ENCODE measurements around the gene ZNF546.
"Not testable (repeated sequence)": the region's sequence is repeated elsewhere in the genome, so short reads cannot be mapped to it uniquely, and the experiment has no call there.

ZNF546 gene

DNA sequence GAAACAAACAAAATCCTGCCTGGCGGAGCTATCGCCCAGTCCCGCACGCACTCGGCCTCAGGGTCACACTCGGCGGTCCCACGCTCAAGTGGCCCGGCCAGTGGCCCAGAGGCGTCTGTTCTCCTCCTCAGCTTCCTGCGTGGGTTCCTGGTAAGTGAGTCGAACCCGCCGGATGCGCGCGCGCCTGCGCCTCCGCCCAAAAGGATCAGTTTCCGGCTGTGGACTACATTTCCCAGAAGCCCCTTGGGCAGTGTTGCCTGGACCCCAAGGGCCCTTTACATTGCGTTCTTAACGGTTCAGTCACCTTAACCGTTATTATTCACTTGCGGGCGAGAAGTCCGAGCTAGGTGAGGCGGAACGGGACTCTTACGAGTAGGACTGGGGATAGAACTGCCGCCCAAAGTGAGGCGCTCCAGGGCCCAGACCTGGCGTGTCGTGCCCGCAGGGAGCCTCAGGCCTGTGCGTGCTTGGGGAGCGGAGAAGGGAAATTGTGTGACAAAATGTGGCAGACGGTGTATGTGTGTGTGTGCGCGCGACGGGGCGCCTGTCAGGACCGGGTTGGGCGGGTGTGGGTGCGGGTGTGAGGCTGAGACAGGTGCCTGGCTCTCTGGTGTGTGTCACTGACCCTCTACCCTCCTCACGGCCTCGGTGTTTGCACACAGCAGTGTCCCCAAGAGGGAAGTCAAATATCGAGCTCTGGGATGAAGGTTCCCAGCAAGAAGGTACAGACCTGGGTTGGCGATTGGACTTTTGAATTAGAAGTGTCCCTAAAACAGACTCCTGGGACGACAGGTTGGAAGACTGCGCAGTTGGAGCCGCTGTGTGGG lies at the start of gene ZNF546:
Gene ZNF546, plus strand, starts transcription at position 250 of the 827 bp plus-strand sequence. CDS start 1,267 bp downstream, outside the sequence.
- DNase-seq: peak; percentile 92

DNA sequence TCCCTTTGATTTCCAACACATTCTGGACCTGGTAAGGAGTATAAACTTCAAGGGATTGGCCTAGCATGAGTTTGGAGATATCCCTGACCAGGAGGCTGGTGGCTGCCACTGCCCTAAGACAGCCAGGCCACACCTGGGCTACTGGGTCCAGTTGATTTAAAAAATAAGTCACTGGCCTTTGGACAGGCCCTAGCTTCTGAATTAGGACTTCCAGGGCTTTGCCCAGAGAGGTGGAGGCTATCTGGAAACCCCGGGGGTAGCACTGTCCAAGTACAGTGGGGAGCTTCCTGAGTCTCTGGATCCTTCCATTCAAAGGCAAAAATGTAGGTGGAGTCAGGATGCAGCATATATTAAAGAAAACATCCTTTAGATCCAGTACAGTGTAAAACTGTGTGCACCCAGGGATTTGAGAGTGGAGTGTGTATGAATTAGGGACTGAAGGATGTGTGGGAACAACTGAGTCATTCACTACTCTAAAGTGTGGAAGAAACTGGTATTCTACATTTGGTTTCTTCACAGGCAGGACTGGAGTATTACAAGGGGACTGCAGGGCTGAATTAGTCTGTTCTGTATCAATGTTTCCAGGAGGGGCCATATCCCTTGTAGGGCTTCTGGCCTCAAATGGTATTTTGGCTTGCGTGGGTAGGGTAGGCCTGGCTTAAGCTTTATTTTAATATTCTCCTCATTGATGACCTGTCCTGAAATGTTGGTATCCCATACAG lies 47.7 kb upstream of the ZNF546 start:
- DNase-seq: no peak

DNA sequence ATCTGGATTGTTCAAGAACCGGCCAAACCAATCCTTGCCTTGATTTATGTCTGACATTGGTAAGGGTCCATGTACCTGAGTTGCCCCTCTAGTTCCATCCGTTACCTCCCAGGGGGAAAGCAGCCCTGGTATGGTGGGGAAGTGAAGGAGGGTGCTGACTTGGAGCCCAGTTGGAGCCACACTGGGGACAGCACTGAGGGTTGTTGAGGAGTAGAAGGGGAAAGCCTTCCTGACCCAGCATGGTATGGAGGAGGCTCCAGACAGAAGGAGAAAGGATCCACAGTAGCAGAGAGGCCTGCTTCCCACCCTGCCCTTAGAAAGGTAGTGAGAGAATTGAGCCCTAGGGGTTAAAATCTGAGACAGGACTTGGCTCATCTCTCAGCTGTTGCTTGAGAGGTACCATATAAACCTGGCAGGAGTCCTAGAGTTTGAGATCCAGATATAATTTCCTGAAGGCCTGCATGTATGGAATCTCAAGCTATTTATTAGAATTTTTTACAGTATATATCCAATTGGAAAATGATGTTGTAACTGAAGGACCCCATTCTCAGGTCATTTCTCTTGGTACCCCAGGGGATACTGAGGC lies 45.7 kb upstream of the ZNF546 start:
- no peak for DNase-seq

DNA sequence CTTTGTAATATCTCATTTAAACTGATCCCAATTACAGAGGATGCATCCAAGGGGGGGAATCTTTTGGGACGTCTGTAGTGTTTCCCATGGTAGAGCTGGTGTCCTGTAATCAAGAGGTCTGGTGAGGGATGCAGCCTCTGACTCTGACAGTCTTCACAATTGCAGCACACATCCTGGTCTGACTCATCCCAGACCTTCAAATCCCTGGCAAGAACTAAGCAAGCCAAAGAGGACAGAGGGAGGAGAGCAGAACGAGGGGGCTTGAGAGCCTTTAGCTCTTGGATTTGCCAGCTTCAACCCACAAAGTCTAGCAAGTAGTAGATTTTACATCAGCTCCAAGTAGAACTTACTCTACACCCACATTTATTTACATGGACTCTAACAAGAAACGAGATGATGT lies 45.2 kb upstream of the ZNF546 start:
- DNase-seq: no peak

- no peak for DNase-seq
These were observed 42.9 kb upstream of the ZNF546 start for GRCh38 chr19:39953915-39954314.

- DNase-seq: not testable (repeated sequence)
These were observed 39.0 kb upstream of the ZNF546 start for GRCh38 chr19:39957886-39958285.

DNA sequence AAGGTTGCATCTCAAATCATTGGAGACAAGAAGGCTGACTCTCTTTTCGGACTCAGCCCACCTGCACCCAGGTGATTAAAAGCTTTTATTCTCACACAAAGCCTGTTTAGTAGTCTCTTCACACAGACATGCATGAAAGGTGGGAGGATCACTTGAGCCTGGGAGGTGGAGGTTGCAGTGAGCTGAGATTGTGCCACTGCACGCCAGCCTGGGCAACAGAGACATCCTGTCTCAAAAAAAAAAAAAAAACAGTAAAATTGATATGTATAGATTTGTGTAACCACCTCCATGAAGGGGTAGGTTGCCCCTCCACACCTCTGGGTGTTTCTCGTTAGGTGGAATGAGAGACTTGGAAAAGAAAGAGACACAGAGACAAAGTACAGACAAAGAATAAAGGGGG lies 37.9 kb upstream of the ZNF546 start:
- not testable (repeated sequence) for DNase-seq

DNA sequence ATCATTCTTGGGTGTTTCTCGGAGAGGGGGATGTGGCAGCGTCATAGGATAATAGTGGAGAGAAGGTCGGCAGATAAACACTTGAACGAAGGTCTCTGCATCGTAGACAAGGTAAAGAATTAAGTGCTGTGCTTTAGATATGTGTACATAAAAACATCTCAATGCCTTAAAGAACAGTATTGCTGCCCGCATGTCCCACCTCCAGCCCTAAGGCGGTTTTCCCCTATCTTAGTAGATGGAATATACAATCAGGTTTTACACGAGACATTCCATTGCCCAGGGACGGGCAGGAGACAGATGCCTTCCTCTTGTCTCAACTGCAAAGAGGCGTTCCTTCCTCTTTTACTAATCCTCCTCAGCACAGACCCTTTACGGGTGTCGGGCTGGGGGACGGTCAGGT lies 37.5 kb upstream of the ZNF546 start:
- not testable (repeated sequence) for DNase-seq

DNA sequence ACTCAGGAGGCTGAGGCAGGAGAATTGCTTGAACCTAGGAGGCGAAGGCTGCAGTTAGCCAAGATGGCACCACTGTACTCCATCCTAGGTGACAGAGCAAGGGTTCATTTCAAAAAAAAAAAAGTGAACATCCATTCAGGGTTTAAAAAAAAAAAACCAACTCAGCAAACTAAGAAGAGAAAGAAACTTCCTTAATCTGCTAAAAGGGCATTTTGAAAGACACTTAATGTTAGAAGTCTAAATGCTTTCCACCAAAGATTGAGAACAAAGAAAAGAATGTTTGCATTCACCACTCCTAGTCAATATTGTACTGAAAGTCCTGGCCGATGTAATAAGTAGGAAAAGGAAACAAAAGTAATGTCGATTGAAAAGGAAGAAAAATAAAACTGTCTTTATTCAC lies 33.0 kb upstream of the ZNF546 start:
- no peak for DNase-seq

DNA sequence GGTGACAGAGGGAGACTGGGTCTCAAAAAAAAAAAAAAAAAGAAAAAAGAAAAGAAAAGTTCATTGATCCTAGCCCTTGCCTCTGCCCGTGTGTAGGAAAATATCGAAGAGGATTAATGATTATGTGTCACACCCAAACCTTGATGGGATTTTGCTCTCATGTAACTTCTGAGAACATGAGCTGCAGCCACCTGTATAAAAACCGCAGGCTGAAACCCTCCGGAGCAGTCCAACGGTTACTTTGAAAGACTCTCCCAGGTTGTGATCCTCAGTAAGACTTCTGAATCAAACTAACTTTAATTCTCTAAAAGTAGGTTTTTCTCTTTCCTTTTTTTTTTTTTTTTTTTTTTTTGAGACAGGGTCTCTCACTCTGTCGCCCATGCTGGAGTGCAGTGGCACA lies 30.2 kb upstream of the ZNF546 start:
- DNase-seq: no peak

DNA sequence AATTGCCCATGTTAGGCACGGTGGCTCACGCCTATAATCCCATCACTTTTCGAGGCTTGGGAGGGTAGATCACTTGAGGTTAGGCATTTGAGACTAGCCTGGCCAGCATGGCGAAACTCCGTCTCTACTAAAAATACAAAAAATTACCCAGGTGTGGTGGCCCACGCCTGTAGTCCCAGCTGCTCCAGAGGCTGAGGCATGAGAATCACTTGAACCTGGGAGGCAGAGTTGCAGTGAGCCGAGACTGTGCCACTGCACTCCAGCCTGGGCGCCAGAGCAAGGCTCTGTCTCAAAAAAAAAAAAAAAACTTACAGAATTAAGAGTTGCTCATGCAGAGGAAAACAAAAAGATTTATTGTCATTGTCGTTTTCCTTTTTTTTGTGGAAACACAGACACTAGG lies 29.3 kb upstream of the ZNF546 start:
- no peak for DNase-seq

DNA sequence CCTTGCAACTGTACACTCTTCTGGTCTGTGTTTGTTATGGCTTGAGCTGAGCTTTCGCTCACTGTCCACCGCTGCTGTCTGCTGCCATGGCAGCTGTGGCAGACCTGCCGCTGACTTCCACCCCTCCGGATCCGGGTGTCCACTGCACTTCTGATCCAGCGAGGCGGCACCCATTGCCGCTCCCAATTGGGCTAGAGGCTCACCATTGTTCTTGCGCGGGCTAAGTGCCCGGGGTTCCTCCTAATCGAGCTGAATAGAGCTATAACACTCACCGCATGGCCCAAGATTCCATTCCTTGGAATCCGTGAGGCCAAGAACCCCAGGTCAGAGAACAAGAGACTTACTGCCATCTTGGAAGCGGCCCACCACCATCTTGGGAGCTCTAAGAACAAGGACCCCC lies 28.1 kb upstream of the ZNF546 start:
- DNase-seq: no peak

DNA sequence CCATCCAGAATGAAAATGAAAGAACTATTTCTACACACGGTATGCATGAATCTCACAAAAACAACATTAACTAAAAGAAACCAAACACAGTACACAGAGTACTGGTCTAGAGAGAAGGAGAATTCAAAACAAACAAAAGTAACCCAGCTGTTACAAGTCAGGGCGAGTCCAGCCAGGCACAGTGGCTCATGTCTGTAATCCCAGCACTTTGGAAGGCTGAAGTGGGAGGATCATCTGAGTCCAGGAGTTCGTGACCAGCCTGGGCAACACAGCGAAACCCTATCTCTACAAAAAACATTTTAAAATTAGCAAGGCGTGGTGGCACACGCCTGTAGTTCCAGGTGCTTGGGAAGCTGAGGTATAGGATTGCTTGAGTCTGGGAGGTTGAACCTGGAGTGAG lies 27.6 kb upstream of the ZNF546 start:
- no peak for DNase-seq

DNA sequence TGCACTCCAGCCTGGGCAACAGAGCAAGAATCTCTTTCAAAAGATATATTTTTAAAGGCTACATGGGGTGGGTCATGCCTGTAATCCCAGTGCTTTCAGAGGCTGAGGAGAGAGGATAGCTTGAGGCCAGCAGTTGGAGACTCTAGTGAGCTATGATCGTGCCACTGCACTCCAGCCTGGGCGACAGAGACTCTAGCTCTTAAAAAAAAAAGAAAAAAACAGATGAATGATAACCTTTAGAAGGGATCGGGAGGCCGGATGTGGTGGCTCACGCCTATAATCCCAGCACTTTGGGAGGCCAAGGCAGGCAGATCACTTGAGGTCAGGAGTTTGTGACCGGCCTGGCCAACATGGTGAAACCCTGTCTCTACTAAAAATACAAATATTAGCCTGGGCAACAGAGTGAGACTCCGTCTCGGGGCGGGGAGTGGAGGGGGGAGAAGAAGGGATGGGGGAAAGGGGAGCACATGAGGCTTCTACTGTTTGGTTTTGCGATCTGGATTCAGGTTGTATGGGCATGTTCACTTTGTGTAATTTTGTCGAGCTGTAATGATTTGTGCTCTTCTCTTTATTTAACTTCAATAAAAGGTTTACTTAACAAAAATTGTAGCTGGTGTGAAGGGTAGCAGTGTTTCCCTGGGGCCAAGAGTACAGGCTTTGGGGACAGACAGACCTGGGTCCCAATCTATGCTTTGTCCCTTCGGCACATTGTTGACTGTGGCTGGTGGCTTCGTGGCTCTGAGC lies 27.0 kb upstream of the ZNF546 start:
- peak; percentile 5 for DNase-seq

GRCh38 chr19:39970425-39970674 lies 26.5 kb upstream of the ZNF546 start:
- DNase-seq: no peak

DNA sequence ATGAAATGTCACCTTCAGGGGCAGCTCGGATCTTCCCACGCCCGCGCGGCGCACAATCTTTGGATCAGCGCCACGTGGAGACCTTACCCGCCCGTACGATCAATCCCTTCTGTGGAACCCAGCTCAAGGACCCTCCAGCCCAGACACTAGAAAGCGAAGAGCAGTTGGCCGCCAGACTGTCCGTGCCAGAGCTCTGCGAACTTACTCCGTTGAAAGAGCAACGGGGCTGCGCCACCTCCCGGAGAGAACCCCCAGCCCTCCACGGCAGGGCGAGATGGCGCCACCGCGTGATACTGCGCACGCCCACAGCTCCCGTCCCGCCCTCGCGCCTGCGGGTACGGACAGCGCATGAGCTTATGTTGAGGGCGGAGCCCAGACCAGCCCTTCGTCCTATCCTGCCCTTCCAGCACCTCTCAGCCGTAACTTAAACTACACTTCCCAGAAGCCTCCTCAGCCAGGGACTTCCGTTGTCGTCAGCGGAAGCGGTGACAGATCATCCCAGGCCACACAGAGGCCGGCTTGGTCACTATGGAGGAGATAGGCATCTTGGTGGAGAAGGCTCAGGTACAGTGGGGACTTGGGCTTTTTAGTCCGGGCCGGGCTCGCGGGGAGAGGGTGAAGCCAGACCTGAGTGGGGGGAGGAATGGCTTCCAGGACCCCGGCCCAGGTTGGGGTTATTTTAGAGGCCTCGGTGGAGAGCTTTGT lies 26.0 kb upstream of the ZNF546 start, which contains the start of gene PSMC4:
Gene PSMC4, plus strand, starts transcription at position 491 of the 705 bp plus-strand sequence. Its CDS starts 38 bp downstream, at position 529.
- peak; percentile 99 for DNase-seq

DNA sequence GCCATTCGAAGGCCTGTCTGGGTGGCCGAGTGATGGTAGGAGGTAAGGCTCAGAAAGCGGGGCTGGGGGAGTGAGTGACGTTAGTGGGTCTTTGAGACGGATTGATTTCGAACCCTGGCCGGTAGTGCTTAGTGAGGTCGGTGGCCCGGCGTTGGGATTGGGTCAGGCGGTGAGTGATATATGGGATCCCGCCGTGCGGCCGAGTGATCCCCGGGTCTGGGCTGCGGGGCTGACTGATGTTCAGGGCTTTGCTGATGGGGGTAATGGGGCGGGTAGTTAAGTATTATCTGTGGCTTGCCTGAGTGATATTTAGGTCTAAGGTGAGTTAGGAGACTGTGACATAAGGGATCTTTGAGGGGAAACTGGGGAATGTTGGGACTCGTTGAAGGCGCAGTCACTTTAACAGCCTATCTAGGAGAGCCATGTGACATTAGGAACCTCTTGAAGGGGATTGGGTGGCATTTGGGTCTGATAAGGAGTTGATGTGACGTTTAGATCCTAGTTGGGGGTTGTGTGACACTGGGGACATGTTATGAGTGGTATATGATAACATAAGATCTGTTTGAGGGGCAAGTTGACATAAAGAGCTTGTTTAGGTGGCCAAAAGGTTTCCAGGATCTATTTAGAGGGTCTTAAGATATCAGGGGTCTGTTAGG lies 25.4 kb upstream of the ZNF546 start:
- no peak for DNase-seq

DNA sequence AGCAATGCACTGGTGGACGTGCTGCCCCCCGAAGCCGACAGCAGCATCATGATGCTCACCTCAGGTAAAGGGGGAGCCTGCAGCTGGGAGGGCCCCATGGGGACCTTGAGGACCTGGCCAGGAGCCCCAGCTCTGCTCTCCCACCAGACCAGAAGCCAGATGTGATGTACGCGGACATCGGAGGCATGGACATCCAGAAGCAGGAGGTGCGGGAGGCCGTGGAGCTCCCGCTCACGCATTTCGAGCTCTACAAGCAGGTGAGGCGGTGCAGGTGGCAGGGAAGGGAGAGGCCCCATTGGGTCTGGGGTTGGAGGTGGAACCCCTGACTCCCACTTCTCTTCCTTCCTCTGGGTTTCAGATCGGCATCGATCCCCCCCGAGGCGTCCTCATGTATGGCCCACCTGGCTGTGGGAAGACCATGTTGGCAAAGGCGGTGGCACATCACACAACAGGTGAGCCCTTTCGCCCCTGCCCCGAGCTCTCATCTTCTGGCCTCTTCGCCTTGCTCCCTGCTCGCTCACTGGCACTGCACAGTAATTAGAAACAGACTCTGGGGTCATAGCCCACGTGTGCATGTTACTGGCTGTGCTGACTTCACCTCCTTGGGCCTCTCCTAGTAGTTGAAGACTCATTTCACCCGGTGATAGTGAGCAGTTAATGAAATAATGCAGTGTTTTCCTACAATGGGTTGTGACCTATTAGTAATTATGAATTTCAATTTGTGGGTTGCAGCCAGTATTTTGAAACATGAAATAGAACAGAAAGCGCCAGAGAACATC lies 22.3 kb upstream of the ZNF546 start:
- DNase-seq: no peak

- no peak for DNase-seq
These were observed 14.0 kb upstream of the ZNF546 start for GRCh38 chr19:39982883-39983282.

DNA sequence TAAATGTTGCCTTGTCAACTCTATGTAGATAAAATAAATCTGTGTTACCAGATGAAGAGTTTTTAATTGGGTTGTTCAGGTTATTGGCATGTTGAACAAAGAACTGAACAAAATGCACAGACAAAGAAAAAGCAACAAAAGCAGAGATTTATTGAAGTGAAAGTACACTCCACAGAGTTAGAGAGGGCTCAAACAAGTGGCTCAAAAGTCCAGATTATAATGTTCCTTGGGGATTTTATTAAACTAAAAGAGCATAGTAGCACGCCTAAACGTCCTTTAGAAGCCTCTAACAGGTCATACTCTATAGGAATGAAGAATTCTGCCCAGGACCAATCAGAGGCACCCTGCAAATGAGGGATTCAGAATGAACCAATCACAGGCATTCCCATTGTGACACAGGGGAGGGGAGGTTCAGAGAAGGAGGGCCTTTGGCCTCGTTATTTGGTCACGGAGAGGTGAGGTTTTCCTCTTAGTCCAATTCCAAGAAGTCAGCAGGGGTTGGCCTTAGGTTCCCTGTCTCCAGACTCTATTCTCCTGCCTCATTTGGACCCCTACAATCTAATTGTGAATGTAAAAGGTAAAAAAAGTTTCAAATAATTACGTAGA lies 13.1 kb upstream of the ZNF546 start:
- no peak for DNase-seq

DNA sequence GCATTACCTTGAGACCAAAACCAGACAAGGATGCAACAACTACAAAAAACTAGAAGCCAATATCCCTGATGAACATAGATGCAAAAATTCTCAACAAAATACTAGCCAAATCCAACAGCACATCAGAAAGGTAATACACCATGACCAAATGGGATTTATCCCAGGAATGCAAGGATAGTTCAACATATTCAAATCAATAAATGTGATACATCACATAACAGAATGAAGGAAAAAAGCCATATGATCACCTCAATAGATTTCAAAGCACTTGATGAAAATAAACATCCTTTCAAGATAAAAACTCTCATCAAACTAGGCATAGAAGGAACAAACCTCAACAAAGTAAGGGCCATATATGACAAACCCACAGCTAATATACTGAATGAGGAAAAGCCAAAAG lies 10.2 kb upstream of the ZNF546 start:
- no peak for DNase-seq
